DMS53 (cell line): ENCODE data around the gene AR.

Source experiments
- DNase-seq: peaks from one replicate; lab custom pipeline; 2025; lab: John Stamatoyannopoulos, UW

The AR gene

GRCh38 chrX:67727576-67727975 is 183.8 kb downstream of the AR start:
- DNase-seq, result no peak

DNA sequence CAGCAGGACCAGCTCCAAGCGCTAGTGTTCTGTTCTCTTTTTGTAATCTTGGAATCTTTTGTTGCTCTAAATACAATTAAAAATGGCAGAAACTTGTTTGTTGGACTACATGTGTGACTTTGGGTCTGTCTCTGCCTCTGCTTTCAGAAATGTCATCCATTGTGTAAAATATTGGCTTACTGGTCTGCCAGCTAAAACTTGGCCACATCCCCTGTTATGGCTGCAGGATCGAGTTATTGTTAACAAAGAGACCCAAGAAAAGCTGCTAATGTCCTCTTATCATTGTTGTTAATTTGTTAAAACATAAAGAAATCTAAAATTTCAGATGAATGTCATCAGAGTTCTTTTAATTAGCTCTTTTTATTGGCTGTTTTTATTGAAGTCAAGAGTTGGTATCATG is 186.5 kb downstream of the AR start:
- DNase-seq, result no peak

- no peak for DNase-seq
Measured at GRCh38 chrX:67731061-67731460, 187.2 kb downstream of the AR start.

GRCh38 chrX:67732864-67733263 is 189.0 kb downstream of the AR start:
- DNase-seq, result no peak

- no peak for DNase-seq
Measured at GRCh38 chrX:67734111-67734753, 190.4 kb downstream of the AR start.

GRCh38 chrX:67749536-67749935 is 205.7 kb downstream of the AR start:
- no peak for DNase-seq

DNA sequence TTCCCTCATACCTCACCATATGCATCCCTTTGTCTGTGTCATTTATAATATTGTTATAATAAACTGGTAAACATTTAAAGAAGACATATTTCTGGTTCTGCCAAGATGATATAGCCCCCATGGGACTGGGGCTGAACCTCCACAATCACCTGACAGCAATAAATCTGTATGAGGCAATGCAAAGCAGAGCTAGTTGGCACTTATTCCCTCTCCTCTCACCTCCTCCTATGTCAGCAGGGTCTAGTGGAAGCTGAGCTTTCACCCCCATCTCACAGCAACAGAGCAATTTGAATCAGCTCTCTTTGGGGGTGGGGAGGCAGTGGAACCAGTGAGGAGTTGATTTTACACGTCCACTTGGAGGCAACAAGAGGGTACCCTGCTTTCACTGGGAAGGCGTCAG is 206.9 kb downstream of the AR start:
- DNase-seq, result no peak

GRCh38 chrX:67759018-67759417 is 215.2 kb downstream of the AR start:
- DNase-seq, result no peak

DNA sequence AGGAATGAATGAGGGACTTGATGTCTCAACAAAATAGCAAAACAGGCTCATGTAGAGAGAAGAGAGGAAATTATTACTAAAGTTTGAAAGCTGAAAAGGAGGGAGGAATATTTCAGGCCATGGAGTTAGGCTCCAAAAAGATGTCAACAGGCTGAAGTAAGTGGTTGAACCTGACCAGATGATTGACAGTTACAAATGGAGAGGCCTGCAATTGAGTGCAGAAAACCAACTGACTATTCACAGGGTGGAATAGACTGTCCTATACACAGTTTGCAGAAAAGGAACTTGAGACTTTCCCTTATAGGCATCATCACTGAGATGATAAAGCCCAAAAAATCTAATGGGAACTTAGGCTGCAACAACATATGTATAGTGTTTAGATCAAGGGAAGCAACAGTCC is 233.3 kb downstream of the AR start:
- DNase-seq, result no peak

- DNase-seq, result no peak
Measured at GRCh38 chrX:67779099-67779498, 235.3 kb downstream of the AR start.
